BE2C (cell line): ENCODE data around the gene PRR5.

ENCODE experiments used
- DNase-seq: peaks from one replicate; pipeline ENCODE4 v3.0.0-alpha.2; 2020
- H3K27me3 ChIP-seq: fragments of 250-450 bp; sonication (Bioruptor Pico); 2 replicates; pipeline ENCODE4 v1.5.1; 2020; ENCODE audit warnings: mild to moderate bottlenecking
- H3K36me3 ChIP-seq: fragments of 250-450 bp; sonication (Bioruptor Pico); 2 replicates; pipeline ENCODE4 v1.5.1; 2020; ENCODE audit warnings: mild to moderate bottlenecking
- H3K4me1 ChIP-seq: fragments of 250-450 bp; sonication (Bioruptor Pico); 2 replicates; pipeline ENCODE4 v1.5.1; 2020
- H3K4me3 ChIP-seq: 2 replicates; pipeline ENCODE4 v1.5.1; 2011; ENCODE audit warnings: low read depth, low read length
- H3K9me3 ChIP-seq: fragments of 250-450 bp; sonication (Bioruptor Pico); 2 replicates; pipeline ENCODE4 v1.5.1; 2020
- CTCF ChIP-seq: IDR thresholded peaks from 2 replicates; pipeline ENCODE4 v1.5.1; 2012; ENCODE audit warnings: mild to moderate bottlenecking, low read depth, low read length

Gene PRR5

GRCh38 chr22:44698531-44699421, 3.2 kb upstream of the PRR5 start:
- no peak for DNase-seq
- Histone ChIP-seq H3K4me1 (peaks cover 5% of the 10 kb centered on the region), H3K27me3 (peaks cover 15% of the 10 kb centered on the region), H3K4me3 (no peak overlapping the region), H3K36me3 (no peaks in the 10 kb centered on the region), H3K9me3 (no peaks in the 10 kb centered on the region)
- TF ChIP-seq CTCF: no peak

- no peak for DNase-seq
- Histone ChIP-seq H3K4me1 (peaks cover 5% of the 10 kb centered on the region), H3K36me3 (no peaks in the 10 kb centered on the region), H3K4me3 (no peak overlapping the region), H3K9me3 (no peaks in the 10 kb centered on the region), H3K27me3 (peaks cover 15% of the 10 kb centered on the region)
- TF ChIP-seq CTCF: no peak
Measured at GRCh38 chr22:44700456-44700855, 1.5 kb upstream of the PRR5 start.

DNA sequence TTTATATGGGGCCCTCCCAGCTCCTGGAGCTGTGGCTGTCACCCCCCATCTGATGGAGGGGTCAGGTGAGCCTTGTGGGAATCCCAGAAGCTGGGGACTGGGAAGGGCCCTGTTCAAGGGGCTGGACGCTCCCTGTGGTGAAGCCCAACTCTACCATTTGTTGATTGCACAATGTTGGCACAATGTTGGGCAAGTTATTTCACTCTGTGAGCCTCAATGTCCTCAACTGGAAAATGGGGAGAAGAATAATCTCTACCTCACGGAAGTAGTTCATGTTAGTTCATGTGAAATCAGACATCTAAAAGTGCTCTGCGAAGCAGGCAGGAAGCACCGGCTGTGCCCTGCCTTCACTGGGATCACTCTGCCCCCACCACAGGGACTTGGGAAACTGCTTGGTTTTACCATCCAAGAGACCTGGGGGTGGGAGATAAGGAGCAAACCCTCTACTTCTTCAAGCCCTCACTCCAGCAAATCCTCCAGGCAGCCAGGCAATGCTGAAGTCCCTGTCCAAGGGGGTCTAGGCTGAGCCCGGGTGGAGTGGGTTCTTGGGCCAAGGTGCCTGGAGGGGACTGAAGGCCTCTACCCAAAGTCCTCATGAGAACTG, 715 bp upstream of the PRR5 start:
- Histone ChIP-seq H3K27me3 (peaks cover 15% of the 10 kb centered on the region), H3K4me3 (no peak overlapping the region), H3K36me3 (no peaks in the 10 kb centered on the region), H3K9me3 (no peaks in the 10 kb centered on the region), H3K4me1 (peaks cover 5% of the 10 kb centered on the region)
- TF ChIP-seq CTCF: no peak
- DNase-seq: no peak

GRCh38 chr22:44702479-44703198, 635 bp downstream of the PRR5 start:
- no peaks in the 10 kb centered on the region for H3K36me3 ChIP-seq
- H3K4me3 ChIP-seq: peak overlapping the region; percentile 45
- no peak for DNase-seq
- peaks cover 15% of the 10 kb centered on the region for H3K27me3 ChIP-seq
- no peaks in the 10 kb centered on the region for H3K9me3 ChIP-seq
- H3K4me1 ChIP-seq: peaks cover 5% of the 10 kb centered on the region
- peak; percentile 7; the same call in 1 of the 2 replicates for TF ChIP-seq CTCF

GRCh38 chr22:44703255-44703870, 1.4 kb downstream of the PRR5 start:
- no peak for TF ChIP-seq CTCF
- Histone ChIP-seq H3K4me1 (peaks cover 5% of the 10 kb centered on the region), H3K27me3 (peaks cover 15% of the 10 kb centered on the region), H3K9me3 (no peaks in the 10 kb centered on the region), H3K4me3 (no peak overlapping the region; the same call in 1 of the 2 replicates), H3K36me3 (no peaks in the 10 kb centered on the region)
- DNase-seq: no peak
